ENCODE results near the gene ADCY10.
"Not testable (repeated sequence)": the region's sequence is repeated elsewhere in the genome, so short reads cannot be mapped to it uniquely, and the experiment has no call there.

ADCY10 gene, protein sequence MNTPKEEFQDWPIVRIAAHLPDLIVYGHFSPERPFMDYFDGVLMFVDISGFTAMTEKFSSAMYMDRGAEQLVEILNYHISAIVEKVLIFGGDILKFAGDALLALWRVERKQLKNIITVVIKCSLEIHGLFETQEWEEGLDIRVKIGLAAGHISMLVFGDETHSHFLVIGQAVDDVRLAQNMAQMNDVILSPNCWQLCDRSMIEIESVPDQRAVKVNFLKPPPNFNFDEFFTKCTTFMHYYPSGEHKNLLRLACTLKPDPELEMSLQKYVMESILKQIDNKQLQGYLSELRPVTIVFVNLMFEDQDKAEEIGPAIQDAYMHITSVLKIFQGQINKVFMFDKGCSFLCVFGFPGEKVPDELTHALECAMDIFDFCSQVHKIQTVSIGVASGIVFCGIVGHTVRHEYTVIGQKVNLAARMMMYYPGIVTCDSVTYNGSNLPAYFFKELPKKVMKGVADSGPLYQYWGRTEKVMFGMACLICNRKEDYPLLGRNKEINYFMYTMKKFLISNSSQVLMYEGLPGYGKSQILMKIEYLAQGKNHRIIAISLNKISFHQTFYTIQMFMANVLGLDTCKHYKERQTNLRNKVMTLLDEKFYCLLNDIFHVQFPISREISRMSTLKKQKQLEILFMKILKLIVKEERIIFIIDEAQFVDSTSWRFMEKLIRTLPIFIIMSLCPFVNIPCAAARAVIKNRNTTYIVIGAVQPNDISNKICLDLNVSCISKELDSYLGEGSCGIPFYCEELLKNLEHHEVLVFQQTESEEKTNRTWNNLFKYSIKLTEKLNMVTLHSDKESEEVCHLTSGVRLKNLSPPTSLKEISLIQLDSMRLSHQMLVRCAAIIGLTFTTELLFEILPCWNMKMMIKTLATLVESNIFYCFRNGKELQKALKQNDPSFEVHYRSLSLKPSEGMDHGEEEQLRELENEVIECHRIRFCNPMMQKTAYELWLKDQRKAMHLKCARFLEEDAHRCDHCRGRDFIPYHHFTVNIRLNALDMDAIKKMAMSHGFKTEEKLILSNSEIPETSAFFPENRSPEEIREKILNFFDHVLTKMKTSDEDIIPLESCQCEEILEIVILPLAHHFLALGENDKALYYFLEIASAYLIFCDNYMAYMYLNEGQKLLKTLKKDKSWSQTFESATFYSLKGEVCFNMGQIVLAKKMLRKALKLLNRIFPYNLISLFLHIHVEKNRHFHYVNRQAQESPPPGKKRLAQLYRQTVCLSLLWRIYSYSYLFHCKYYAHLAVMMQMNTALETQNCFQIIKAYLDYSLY (N-terminal part only)

DNA sequence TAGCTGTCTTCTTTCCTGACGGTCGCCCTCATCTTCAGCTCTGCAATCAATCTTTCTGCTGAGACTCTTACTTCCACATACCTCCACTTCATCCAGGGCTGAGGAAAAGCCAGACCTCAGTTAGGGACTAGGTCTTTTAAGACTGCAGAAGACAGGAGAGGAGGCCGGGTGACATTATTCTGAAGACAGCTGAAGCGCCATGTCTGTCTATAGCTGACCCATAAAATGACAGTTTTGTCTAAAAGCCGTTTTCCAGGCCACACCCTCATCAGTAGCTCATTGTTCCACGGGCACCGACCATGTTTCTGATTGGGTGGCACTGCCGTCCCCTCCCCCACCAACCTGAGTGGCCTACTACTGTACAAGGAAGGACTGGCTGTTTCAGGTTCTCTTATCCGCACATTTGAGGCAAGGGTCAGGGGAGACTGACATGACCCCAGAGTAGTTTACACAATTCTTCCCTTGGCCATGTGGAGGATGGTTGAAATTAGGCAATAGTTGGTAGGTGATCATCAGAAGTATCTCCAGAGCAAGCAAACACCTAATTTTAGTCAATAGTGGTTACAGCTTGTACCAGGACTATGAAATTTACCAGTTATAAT is at the start of gene ADCY10:
ADCY10 (minus strand) TSS at position 240 of the 602 bp plus-strand sequence. CDS start 8,994 bp downstream, outside the sequence.
- DNase-seq (ENCODE audit: low read depth in 2 of 3, low spot score in 1 of 3), result no peak

DNA sequence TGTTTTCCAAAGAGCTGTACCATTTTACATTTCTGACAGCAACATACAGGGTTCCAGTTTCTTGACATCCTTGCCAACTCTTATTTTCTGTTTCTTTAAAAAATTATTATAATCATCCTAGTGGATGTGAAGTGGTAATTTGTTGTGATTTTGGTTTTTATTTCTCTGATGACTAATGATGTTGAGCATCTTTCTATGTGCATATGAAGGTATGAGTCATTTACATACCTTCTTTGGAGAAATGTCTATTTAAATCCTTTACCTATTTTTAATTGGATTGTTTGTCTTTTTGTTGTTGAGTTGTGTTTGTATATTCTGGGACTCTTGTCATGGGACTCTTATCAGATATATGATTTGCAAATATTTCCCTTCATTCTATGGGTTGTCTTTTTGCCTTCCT is 43.8 kb upstream of the ADCY10 start:
- no peak for DNase-seq (ENCODE audit: low read depth in 2 of 3, low spot score in 1 of 3)

DNA sequence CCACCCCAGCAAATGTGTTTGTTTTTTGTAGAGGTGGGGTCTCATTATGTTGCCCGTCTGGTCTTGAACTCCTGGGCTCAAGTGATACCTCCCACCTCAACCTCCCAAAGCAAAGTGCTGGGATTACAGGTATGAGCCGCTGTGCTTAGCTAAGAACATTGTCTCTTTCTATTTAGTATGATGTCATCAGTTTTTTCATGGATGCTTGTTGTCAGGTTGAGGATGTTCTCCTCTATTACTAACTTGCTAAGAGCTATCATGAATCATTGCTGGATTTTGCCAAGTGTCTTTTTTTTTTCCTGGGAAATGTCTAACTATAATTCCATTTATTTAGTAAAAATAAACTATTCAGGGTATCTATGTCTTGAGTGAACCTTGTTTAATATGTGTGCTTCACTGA is 42.0 kb upstream of the ADCY10 start:
- DNase-seq (ENCODE audit: low read depth in 2 of 3, low spot score in 1 of 3), result no peak

DNA sequence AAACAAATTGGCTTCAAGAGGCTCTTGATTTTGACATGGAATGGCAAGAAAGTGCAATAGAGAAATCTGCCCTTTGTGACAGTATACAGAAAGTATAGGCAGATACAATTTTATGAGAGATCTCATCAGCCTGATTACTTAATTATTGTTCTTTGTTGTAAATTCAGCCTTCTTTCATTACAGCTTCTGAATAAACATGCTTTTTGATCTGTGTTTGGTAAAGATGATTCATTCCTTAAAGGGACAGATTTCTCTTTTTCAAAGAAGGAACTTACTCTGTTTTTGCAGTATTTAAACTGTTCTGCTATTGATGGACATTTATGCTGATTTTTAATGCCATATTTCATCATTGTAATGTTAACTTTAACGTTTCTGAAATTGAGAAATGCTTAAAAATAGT is 36.6 kb upstream of the ADCY10 start:
- no peak for DNase-seq (ENCODE audit: low read depth in 2 of 3, low spot score in 1 of 3)

DNA sequence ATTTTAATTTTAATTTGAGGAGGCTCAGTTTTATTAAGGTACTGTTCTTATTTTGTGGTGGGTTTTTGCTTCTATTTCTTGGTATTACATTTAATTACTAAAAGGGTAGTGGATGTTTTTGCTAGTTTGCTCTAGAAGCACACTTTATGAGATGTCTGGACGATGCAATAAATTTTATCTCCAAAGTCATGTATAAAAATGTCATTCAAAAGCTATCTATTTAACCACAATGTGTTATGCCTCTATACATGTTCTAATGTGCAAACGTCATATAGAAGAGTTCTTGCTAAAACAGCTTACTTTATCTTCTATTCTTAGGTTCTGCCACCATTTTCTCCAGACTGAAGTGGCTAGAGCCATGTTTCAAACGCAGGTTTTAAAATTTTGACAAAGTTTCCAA is 35.9 kb upstream of the ADCY10 start:
- no peak for DNase-seq (ENCODE audit: low read depth in 2 of 3, low spot score in 1 of 3)

DNA sequence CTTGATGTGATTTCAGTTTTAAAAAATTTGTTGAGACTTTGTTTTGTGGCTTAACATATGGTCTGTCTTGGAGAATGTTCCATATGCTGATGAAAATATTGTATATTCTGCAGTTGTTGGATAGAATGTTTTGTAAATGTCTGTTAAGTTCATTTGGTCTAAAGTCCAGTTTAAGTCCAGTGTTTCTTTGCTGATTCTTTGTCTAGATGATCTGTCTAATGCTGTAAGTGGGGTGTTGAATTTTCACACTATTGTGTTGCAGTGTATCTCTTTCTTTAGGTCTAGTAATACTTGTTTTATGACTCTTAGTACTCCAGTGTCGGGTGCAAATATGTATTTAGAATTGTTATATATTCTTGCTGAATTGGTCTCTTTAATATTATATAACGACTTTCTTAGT is 33.8 kb upstream of the ADCY10 start:
- DNase-seq (ENCODE audit: low read depth in 2 of 3, low spot score in 1 of 3), result no peak

DNA sequence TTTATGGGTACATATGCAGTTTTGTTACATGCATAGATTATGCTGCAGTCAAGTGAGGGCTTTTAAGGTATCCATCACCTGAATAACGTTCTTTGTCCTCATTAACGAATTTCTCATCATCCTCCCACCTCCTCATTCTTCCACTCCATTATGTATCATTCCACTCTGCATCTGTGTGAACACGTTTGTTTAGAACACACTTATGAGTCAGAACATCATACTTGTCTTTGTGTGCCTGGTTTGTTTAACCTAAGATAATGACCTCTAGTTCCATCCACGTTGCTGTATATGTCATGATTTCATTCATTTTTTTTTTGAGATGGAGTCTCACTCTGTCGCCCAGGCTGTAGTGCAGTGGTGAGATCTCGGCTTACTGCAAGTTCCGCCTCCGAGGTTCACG is 29.6 kb upstream of the ADCY10 start:
- no peak for DNase-seq (ENCODE audit: low read depth in 2 of 3, low spot score in 1 of 3)

DNA sequence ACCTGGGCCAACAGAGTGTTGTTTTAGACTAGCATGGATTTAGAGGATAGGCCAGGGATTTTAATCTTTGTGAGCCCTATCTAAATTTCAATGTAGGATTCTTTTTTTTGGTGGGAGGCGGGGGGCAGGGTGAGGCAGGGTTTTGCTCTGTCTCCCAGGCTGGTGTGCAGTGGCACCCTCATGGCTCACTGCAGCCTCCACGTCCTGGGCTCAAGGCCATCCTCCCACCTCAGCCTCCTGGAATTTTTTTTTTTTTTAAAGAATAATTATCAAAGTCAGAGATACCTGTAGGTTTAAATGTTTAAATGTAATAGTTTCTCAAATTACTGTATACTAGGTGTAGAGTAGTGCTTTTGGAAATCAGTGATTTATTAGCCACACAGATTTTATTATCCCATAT is 26.3 kb upstream of the ADCY10 start:
- DNase-seq (ENCODE audit: low read depth in 2 of 3, low spot score in 1 of 3), result no peak

DNA sequence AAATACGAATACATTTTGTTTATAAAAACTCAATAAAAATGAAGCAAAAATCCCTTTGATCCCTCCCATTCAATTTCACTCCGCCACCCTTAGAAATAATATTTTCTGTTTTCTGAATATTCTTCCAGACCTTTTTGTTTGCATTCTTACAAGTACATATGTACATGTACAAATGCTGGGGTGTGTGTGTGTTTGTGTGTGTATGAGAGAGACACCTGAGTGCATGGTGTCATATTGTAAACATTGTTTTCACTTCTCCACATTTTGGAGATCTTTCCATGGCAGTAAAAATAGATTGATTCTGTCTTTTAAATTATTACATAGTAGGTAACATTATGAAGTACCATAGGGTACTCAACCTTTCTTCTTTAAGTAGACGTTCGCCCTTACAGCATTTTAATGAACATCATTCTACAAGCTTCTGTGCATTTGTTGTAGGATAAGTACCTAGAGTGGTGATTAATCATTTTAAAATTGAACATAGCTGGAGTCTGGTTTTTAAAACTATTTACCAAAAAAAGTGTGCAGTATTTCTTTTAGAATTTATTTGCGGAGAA is 24.2 kb upstream of the ADCY10 start:
- DNase-seq (ENCODE audit: low read depth in 2 of 3, low spot score in 1 of 3), result no peak

DNA sequence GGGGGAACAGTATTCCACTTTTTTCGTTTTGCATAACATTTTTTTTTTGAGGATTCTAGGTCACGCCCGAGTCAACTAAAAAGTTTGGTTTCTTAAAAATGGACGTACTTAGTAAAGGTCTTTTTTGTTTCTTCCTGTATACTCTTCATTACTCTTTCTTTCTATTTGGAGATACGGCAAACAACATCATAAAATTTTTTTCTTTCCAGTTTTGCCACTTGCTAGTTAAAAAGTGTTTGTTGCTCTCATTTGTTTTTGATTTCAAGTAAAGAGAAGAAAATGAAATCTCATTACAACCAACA is 23.7 kb upstream of the ADCY10 start:
- DNase-seq (ENCODE audit: low read depth in 2 of 3, low spot score in 1 of 3), result no peak

DNA sequence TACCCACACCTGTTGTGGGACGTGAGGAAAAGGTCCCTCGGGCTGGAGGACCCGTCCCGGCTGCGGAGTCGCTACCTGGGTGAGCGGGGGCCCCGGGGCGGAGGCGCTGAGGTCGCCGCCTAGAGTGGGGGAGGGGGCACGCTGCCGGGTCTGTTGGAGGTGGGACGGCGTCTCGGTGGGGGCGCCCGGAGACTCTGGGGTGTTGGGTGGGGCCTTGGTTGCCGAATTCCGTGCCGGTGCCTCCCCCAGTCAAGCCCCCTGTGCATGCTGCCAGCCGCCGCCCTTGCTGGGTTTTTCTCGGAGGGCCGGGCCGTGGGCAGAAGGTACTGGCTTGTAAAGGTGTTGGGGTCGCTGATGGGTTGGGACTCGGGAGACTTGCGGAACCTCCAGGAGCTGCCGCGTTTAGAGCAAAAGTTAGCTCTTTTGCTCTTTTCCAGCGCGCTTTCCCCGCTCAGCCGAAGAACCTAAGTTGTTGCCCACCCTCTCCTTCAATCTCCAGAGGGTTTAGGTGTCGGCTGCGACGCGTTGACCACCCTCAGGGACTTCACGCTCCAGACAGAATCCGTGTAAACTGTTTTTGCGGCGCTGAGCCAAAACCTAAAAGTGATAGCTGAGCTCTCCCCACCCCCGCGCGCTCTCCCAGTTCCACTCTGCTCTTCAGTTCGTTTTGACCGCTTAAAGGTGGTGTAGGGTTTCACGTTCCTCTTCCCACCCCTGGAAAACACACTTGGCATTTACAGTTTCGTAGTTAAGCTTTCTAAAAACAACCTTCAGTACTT is 23.2 kb upstream of the ADCY10 start, which contains the start of gene MPC2:
MPC2 (minus strand) TSS at position 143 of the 779 bp plus-strand sequence. CDS start 1,231 bp downstream, outside the sequence.
- DNase-seq (ENCODE audit: low read depth in 2 of 3, low spot score in 1 of 3), result peak; percentile 5 to 52 (median 35)

DNA sequence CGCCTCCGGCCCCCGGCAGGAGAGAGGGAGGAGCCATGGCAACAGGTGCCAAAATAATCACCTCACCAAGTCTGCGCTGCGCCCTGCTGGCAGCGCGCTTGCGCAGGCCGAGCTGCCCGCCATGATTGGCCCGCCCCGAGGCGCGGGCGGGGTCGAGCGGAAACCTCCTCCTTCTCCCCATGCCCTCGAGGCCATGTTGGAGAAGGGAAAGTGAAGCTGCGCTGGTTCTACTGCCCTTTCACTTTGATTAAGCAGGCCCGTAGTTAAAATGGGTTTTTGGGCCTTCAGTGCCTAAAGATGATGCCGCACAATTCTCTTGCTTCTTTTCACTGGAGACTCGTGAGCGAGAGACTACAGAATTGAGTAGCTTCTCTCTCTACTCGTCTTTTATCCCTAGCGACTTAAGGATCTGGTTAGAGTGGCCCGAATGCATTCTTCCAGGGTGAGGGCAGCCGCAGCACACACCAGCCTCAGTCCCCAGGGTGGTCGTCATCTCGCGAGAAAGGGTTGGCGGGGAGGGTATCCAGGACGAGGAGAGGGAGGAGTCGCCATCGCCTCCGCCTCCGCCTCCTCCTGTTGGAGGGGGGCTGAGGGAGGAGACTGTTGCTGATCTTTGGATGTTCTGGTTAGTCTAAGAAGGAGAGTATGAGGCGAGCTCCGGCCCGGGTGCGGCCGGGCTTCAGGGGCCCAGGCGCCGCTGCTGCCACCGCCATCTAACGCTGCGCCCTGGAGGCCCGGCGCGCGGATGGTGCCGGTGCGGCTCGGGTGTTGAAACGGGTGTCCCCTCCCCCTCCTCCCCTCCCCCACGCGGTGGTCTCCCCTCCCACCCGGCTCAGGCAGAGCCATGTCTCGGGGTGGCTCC is 22.4 kb upstream of the ADCY10 start, which contains the start of gene DCAF6:
DCAF6 (plus strand) TSS at position 616 of the 862 bp plus-strand sequence; CDS start at position 845, 229 bp downstream.
- DNase-seq (ENCODE audit: low read depth in 2 of 3, low spot score in 1 of 3), result peak; percentile 87 to 93 (median 92)

DNA sequence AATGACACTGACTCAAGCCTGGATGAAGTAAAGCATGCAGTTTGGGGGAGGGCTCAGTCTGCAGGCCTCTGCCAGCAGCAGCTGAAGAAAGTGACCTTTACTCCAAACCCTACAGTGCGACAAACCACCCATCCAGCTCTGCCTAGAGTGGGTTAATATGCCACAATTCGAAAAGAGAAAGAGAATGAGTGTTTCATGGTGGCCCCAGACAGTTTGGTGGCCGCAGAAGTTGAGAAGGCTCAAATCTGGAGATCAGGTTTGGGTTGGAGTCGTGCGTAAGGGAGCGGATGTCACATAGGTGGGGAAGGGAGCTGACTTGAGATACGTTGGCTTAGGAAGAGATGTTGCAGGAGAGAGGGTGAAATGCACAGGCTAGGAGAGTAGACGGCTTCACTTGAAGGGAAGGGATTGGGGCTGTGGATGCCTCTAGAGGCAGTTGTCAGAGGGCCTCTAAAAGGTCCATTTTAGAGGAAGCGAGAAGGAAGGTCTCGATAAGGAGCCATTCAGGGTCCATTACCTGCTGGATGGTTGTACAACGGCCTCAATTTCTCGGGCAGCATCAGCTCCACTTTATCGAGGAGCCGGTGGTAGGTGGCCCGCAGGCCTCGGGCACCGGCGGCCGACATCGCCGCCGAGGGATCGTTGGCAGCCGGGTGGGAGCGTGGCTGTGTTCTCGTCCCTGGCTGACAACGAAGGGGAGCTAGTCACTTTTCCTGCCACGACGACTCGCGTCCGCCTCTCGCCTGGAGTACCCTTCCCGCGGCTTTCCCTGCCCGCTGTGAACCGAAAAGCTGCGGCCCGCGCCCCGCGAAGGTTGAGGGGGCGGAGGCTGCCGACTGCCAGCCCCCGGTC is 21.5 kb upstream of the ADCY10 start:
- peak; percentile 7 to 19 (median 8) for DNase-seq (ENCODE audit: low read depth in 2 of 3, low spot score in 1 of 3)

DNA sequence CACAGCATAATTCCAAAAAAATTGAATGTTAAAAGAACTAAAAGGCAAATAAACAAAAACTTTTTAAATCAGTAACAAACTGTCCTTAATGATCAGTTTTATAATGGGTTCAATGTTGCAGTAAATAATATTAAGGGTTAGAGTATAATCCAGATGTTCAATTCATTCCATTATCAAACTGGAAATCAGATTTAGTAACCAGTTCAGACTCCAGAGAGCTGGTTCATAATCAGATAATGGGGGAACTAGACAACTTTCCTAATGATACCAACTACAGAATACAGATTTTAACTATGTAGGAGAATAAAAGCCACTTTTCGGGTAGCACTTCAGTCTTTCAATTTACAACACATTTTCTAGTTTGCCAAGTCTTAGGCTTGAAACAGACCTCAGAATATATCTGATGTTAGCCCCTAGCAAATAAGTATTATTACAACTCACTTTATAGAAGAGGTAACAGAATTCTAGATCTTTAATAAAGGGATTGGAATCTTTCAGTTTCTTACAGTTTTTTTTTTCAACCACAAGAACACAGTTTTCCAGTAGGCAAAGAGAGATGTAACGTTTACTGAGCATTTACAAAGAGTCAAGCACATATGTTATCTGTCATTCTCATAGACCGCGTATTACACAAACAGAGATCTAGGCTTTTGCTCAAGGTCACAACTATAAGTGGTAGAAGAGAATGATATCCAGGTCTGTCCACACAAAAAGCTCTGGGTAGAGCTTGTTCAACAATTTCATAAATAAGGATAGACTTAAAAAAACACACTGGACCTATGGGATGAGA is 20.7 kb upstream of the ADCY10 start:
- DNase-seq (ENCODE audit: low read depth in 2 of 3, low spot score in 1 of 3), result no peak

DNA sequence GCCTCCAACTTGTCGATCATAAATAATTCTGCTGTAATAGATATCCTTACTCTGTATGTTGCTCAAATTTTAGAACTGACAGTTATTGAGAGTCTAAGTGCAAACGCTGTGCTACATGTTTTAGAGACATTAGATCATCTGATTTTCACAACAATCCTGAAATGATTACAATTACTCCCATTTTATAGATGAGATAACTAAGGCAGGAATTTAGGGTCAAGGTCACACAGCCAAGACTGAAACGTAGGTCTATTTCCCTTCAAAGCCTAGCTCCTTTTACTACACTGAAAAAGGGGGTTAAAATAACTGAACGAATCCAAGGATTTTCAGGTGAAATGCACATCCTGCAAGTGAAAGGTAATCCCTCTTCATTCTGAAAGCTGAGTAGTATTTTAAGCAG is 19.9 kb upstream of the ADCY10 start:
- DNase-seq (ENCODE audit: low read depth in 2 of 3, low spot score in 1 of 3), result no peak

DNA sequence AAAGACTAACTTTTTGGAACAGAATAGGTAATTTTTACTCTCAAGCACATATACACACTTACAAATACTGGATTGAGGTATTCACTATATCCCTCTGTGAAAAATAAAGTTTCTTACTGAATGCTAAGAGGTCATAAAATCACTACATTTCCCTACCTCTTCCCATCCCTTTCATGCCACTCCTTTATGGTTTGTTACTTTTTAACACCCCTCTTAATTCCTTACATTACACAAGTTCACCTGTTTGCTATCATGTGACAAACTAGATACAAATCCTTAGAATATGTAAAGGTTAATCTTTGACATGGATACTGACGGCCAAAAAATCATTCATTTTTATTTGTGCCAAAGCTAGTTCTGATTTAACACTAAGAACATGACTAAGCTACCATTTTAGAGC is 15.8 kb upstream of the ADCY10 start:
- DNase-seq (ENCODE audit: low read depth in 2 of 3, low spot score in 1 of 3), result no peak

DNA sequence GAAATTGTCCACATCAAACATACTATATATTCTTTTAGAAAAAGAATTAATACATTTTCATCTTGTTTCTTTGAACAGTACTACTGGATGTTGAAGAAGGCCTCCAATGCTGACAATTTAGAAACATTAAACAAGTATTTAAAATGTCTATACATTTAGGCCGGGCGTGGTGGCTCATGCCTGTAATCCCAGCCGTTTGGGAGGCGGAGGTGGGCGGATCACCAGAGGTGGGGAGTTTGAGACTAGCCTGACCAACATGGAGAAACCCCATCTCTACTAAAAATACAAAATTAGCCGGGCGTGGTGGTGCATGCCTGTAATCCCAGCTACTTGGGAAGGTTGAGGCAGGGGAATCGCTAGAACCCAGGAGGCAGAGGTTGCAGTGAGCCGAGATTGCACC is 15.0 kb upstream of the ADCY10 start:
- not testable (repeated sequence) for DNase-seq (ENCODE audit: low read depth in 2 of 3, low spot score in 1 of 3)

All from stimulated activated CD4-positive, alpha-beta T cell treated with anti-CD3 and anti-CD28 coated beads, Interleukin-12 subunit alpha, Interleukin-12 subunit beta, amount 100 ng/mL, for 48 hours (primary cell).